ENCODE data around the gene TOMM6.
A peak's percentile ranks its signal among the peaks of the same experiment; 100 is the strongest.

The TOMM6 gene

DNA sequence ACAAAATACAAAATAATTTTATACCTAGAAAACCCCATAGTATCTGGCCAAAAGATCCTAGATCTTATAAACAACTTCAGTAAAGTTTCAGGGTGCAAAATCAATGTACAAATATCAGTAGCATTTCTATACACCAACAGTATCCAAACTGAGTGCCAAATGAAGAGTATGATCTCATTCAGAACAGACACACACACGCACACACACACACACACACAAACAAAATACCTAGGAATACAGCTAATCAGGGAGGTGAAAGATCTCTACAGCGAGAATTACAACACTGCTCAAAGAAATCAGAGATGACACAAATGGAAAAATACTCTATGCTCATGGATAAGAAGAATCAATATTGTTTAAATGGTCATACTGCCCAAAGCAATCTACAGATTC is 49.2 kb downstream of the TOMM6 start:
- Histone ChIP-seq H3K9me3 (peaks cover 10% of the 10 kb centered on the region), H3K27ac (no peak overlapping the region), H3K27me3 (no peaks in the 10 kb centered on the region), H3K9ac (no peak overlapping the region), H3K36me3 (peaks cover 55% of the 10 kb centered on the region), H4K20me1 (peaks cover 8% of the 10 kb centered on the region; the same call in 1 of the 2 replicates), H3K4me2 (peak overlapping the region; percentile 61), H3K4me1 (peaks cover 37% of the 10 kb centered on the region), H3K4me3 (no peak overlapping the region)
- TF ChIP-seq Cebpa-rat (IDR thresholded peaks at IDR 0.05), result no peak
